GM10248 (cell line): Measurements from ENCODE around the gene C12orf43.
A peak's percentile ranks its signal among the peaks of the same experiment; 100 is the strongest.

Experiments
- CTCF ChIA-PET: fragments of 300-600 bp; sonication (Branson Sonifier 250); formaldehyde crosslinking; extraction: SDS; loops from one replicate; lab custom pipeline; 2021; ENCODE audit warnings: antibody characterized with exemption; lab: Yijun Ruan, JAX
- POLR2A ChIA-PET: fragments of 350-650 bp; sonication (Branson Sonifier 250); formaldehyde crosslinking; extraction: SDS; loops from one replicate; lab custom pipeline; 2020; ENCODE audit warnings: antibody characterized with exemption; lab: Yijun Ruan, JAX
- DNase-seq: peaks from one replicate; pipeline ENCODE4 v3.0.0; 2012; ENCODE audit errors: extremely low spot score
- CTCF ChIP-seq: IDR thresholded peaks from 2 replicates; pipeline ENCODE4 v1.5.1; 2012; ENCODE audit warnings: mild to moderate bottlenecking, low read depth; ENCODE audit errors: extremely low read depth, missing control alignments, control extremely low read depth

The C12orf43 gene

GRCh38 chr12:121043067-121043466 lies 26.8 kb upstream of the C12orf43 start:
- TF ChIP-seq CTCF, result no peak
- POLR2A ChIA-PET, result no interaction called here

GRCh38 chr12:121038861-121039668 lies 22.8 kb upstream of the C12orf43 start, which contains the start of gene OASL:
Gene OASL (minus strand): TSS chr12:121039246. CDS start chr12:121038971, 275 bp downstream.
- peak; percentile 65 for DNase-seq
- no peak for TF ChIP-seq CTCF
- POLR2A ChIA-PET, result no interaction called here
- CTCF ChIA-PET, result interaction anchor here (1.0 kb wide), 1 partner anchor 21 kb away, joined by 5 read pairs; no protein-coding TSS in a partner anchor

More at GRCh38 chr12:121043067-121043466, 26.8 kb upstream of the C12orf43 start:
- CTCF ChIA-PET, result no interaction called here
- DNase-seq, result no peak

DNA sequence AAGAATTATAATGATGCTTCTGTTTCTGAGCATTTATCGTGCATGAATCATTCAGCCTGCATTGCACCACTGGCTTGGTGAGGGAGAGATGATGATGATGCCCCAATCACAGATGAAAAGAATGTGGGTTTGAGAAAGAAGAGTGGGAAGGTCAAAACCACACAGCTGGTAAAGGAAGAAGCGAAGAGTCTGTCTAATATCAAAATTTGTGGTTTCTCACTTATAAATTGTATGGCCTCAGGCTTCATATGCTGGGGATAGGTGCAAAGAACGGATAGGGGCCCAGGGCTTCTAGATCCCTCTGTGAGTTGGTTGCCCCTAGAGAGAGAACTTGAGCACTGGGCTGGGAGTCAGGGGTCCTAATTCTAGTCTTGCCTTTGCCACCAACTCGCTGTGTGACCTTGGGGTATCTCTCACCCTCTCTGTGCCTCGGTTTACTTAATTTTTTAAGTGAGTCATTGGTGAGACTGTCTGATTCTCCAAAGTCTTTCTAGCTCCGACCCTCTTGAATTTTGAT lies 20.6 kb upstream of the C12orf43 start:
- no peak for DNase-seq

DNA sequence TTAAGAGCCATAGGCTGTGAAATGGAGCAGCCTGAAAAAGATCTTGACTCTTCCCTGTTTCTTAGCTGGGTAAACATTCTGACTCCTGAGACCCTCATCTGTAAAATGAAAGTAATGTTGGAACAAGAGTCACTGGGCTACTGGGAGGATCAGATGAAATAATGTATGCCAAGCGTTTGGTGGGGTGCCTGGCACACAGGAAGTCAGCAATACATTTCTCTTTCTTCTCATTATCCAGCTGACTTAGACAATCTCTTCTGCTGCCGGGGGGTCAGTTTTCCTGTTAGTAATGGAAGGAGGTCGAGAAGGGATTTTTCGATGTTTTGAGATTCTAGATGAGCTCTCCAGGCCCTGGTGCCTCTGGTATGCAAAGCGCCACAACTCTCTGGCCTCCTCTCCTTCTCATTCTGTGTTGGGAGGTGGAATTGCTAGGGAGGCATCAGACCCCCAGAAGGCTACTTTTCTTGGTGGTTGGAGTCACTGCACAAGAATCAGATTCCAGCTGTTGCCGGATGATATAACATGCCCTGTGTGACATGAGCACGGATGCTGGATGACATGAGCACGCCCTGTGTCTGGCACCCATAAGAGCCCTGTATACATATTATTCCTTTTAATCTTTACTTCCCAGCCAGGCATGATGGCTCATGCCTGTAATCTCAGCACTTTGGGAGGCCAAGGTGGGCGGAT lies 18.5 kb upstream of the C12orf43 start:
- CTCF ChIA-PET, result interaction anchor here (0.9 to 1.3 kb wide), 3 partner anchors 10 to 63 kb away, joined by 3 read pairs; no protein-coding TSS in a partner anchor

More for the DNA sequence above, 20.6 kb upstream of the C12orf43 start:
- no peak for TF ChIP-seq CTCF
- POLR2A ChIA-PET, result no interaction called here
- CTCF ChIA-PET, result interaction anchor here (1.0 to 1.3 kb wide), 2 partner anchors 65 to 454 kb away, joined by 3 to 4 read pairs; no protein-coding TSS in a partner anchor

GRCh38 chr12:121033625-121034349 lies 17.5 kb upstream of the C12orf43 start:
- ChIA-PET POLR2A (no interaction called here), CTCF (interaction anchor here (1.1 kb wide), 1 partner anchor 62 kb away, joined by 3 read pairs; no protein-coding TSS in a partner anchor)
- TF ChIP-seq CTCF, result no peak
- no peak for DNase-seq

More for the DNA sequence above, 18.5 kb upstream of the C12orf43 start:
- no peak for TF ChIP-seq CTCF
- DNase-seq, result no peak
- POLR2A ChIA-PET, result no interaction called here
